Measurements from ENCODE around the gene CHSY1.

GRCh38 chr15:101192081-101192480 is 59.8 kb downstream of the CHSY1 start:
- no peak for TF ChIP-seq CTCF (IDR thresholded peaks at IDR 0.05)
- no peak for TF ChIP-seq POLR2A (IDR thresholded peaks at IDR 0.05)

Measured in testis (tissue), 2 donors.